ENCODE results near the gene XPO6.

XPO6 gene

DNA sequence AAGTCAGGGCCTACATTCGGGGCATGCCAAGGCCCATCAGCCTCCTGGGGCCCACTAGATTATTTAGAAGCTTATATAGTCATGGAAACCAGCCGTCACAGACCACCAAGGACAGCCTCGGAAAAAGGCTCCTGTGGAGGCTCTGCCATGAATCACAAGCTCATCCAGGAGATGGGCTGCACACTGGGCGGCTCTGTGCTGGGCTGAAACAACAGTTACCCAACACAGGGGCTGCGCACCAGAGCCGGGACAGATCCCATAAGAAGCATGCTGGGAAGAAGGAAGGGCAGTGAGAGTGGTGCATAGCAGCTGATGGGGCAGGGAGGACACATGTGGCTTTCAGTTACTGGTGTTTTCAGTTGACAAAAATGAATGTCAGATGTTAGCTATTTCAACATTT is 80.6 kb downstream of the XPO6 start:
- Histone ChIP-seq H3K9me3 (ENCODE audit: control insufficient read depth, insufficient read depth, low read depth, low read length) (no peaks in the 10 kb centered on the region), H3K4me1 (ENCODE audit: control insufficient read depth, insufficient read depth, low read length) (no peaks in the 10 kb centered on the region), H3K4me3 (ENCODE audit: low read depth, low read length) (no peak overlapping the region), H3K36me3 (ENCODE audit: control insufficient read depth in 2 of 2, insufficient read depth in 1 of 2, low read length in 2 of 2) (peaks cover 9 to 100% of the 10 kb centered on the region in 2 experiments), H3K27ac (ENCODE audit: extremely low read depth, low read depth, low read length) (no peak overlapping the region)
- POLR2A ChIA-PET = no interaction called here
- CTCF ChIA-PET = no interaction called here
- TF ChIP-seq ZNF433 (tag by site-specific recombination; IDR thresholded peaks at IDR 0.05; ENCODE audit: low read depth) = no peak
- TF ChIP-seq, protein P1, sequence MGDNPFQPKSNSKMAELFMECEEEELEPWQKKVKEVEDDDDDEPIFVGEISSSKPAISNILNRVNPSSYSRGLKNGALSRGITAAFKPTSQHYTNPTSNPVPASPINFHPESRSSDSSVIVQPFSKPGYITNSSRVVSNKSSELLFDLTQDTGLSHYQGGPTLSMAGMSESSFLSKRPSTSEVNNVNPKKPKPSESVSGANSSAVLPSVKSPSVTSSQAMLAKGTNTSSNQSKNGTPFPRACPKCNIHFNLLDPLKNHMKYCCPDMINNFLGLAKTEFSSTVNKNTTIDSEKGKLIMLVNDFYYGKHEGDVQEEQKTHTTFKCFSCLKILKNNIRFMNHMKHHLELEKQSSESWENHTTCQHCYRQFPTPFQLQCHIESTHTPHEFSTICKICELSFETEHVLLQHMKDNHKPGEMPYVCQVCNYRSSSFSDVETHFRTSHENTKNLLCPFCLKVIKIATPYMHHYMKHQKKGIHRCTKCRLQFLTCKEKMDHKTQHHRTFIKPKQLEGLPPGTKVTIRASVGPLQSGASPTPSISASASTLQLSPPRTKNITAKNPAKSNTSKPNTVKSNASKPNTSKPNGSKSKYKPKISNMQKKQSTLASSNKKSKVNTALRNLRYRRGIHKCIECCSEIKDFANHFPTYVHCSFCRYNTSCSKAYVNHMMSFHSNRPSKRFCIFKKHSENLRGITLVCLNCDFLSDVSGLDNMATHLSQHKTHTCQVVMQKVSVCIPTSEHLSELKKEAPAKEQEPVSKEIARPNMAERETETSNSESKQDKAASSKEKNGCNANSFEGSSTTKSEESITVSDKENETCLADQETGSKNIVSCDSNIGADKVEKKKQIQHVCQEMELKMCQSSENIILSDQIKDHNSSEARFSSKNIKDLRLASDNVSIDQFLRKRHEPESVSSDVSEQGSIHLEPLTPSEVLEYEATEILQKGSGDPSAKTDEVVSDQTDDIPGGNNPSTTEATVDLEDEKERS (tag by site-specific recombination; IDR thresholded peaks at IDR 0.05) = no peak
- TF ChIP-seq FEZF1 (tag by site-specific recombination; IDR thresholded peaks at IDR 0.05) = no peak
- TF ChIP-seq IKZF3 (tag by site-specific recombination; IDR thresholded peaks at IDR 0.05) = no peak
- TF ChIP-seq, protein P2, sequence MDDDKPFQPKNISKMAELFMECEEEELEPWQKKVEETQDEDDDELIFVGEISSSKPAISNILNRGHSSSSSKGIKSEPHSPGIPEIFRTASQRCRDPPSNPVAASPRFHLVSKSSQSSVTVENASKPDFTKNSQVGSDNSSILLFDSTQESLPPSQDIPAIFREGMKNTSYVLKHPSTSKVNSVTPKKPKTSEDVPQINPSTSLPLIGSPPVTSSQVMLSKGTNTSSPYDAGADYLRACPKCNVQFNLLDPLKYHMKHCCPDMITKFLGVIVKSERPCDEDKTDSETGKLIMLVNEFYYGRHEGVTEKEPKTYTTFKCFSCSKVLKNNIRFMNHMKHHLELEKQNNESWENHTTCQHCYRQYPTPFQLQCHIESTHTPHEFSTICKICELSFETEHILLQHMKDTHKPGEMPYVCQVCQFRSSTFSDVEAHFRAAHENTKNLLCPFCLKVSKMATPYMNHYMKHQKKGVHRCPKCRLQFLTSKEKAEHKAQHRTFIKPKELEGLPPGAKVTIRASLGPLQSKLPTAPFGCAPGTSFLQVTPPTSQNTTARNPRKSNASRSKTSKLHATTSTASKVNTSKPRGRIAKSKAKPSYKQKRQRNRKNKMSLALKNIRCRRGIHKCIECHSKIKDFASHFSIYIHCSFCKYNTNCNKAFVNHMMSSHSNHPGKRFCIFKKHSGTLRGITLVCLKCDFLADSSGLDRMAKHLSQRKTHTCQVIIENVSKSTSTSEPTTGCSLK (tag by site-specific recombination; IDR thresholded peaks at IDR 0.05) = no peak
- no peak for TF ChIP-seq ZNF830 (tag by site-specific recombination; IDR thresholded peaks at IDR 0.05; ENCODE audit: low read depth)
- no peak for TF ChIP-seq ZNF366 (tag by site-specific recombination; conservative IDR thresholded peaks at IDR 0.05)
- TF ChIP-seq ZNF600 (tag by site-specific recombination; IDR thresholded peaks at IDR 0.05) = no peak
- TF ChIP-seq, protein P3, sequence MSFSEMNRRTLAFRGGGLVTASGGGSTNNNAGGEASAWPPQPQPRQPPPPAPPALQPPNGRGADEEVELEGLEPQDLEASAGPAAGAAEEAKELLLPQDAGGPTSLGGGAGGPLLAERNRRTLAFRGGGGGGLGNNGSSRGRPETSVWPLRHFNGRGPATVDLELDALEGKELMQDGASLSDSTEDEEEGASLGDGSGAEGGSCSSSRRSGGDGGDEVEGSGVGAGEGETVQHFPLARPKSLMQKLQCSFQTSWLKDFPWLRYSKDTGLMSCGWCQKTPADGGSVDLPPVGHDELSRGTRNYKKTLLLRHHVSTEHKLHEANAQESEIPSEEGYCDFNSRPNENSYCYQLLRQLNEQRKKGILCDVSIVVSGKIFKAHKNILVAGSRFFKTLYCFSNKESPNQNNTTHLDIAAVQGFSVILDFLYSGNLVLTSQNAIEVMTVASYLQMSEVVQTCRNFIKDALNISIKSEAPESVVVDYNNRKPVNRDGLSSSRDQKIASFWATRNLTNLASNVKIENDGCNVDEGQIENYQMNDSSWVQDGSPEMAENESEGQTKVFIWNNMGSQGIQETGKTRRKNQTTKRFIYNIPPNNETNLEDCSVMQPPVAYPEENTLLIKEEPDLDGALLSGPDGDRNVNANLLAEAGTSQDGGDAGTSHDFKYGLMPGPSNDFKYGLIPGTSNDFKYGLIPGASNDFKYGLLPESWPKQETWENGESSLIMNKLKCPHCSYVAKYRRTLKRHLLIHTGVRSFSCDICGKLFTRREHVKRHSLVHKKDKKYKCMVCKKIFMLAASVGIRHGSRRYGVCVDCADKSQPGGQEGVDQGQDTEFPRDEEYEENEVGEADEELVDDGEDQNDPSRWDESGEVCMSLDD (tag by site-specific recombination; IDR thresholded peaks at IDR 0.05) = no peak
- no peak for TF ChIP-seq ZNF138 (tag by site-specific recombination; IDR thresholded peaks at IDR 0.05; ENCODE audit: borderline replicate concordance)
- no peak for TF ChIP-seq OSR2 (tag by site-specific recombination; IDR thresholded peaks at IDR 0.05)
- TF ChIP-seq, protein P4, sequence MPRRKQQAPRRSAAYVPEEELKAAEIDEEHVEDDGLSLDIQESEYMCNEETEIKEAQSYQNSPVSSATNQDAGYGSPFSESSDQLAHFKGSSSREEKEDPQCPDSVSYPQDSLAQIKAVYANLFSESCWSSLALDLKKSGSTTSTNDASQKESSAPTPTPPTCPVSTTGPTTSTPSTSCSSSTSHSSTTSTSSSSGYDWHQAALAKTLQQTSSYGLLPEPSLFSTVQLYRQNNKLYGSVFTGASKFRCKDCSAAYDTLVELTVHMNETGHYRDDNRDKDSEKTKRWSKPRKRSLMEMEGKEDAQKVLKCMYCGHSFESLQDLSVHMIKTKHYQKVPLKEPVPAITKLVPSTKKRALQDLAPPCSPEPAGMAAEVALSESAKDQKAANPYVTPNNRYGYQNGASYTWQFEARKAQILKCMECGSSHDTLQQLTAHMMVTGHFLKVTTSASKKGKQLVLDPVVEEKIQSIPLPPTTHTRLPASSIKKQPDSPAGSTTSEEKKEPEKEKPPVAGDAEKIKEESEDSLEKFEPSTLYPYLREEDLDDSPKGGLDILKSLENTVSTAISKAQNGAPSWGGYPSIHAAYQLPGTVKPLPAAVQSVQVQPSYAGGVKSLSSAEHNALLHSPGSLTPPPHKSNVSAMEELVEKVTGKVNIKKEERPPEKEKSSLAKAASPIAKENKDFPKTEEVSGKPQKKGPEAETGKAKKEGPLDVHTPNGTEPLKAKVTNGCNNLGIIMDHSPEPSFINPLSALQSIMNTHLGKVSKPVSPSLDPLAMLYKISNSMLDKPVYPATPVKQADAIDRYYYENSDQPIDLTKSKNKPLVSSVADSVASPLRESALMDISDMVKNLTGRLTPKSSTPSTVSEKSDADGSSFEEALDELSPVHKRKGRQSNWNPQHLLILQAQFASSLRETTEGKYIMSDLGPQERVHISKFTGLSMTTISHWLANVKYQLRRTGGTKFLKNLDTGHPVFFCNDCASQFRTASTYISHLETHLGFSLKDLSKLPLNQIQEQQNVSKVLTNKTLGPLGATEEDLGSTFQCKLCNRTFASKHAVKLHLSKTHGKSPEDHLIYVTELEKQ (tag by site-specific recombination; IDR thresholded peaks at IDR 0.05; ENCODE audit: borderline replicate concordance) = no peak
- TF ChIP-seq ZNF514 (tag by site-specific recombination; IDR thresholded peaks at IDR 0.05) = no peak
- no peak for TF ChIP-seq ZNF114 (tag by site-specific recombination; IDR thresholded peaks at IDR 0.05)
- TF ChIP-seq ZBTB1 (tag by site-specific recombination; IDR thresholded peaks at IDR 0.05) = no peak
- no peak for TF ChIP-seq ZNF768 (tag by site-specific recombination; IDR thresholded peaks at IDR 0.05)
- TF ChIP-seq ZNF202 (tag by site-specific recombination; IDR thresholded peaks at IDR 0.05; ENCODE audit: borderline replicate concordance) = no peak
- no peak for TF ChIP-seq SP7 (tag by site-specific recombination; IDR thresholded peaks at IDR 0.05)
- no peak for TF ChIP-seq ZNF394 (tag by site-specific recombination; IDR thresholded peaks at IDR 0.05; ENCODE audit: borderline replicate concordance)
- TF ChIP-seq ZNF248 (tag by site-specific recombination; IDR thresholded peaks at IDR 0.05) = no peak

All from HEK293 (cell line).